Muscle layer of duodenum (tissue), 2 donors: ENCODE data around the gene VGLL2.

ENCODE experiments used
- H3K27ac ChIP-seq: one replicate; pipeline ENCODE4 v1.7.0; 2013; ENCODE audit warnings: mild to moderate bottlenecking, low read length
- H3K27me3 ChIP-seq: one replicate; pipeline ENCODE4 v1.7.0; 2013; ENCODE audit warnings: low read depth, mild to moderate bottlenecking, control low read depth, low read length
- H3K36me3 ChIP-seq, 2 donors: one replicate each; pipeline ENCODE4 v1.7.0; 2013; ENCODE audit warnings: low read length in 2 of 2, control low read depth in 1 of 2, mild to moderate bottlenecking in 1 of 2; ENCODE audit not compliant: insufficient read depth in 2 of 2, control insufficient read depth in 1 of 2
- H3K4me1 ChIP-seq, 2 donors: one replicate each; pipeline ENCODE4 v1.7.0; 2013; ENCODE audit warnings: low read length in 2 of 2, mild to moderate bottlenecking in 2 of 2, control low read depth in 1 of 2, moderate library complexity in 1 of 2; ENCODE audit not compliant: insufficient read depth in 2 of 2, control insufficient read depth in 1 of 2
- H3K4me3 ChIP-seq, 2 donors: one replicate each; pipeline ENCODE4 v1.7.0; 2013; ENCODE audit warnings: low read length in 2 of 2, low read depth in 1 of 2, mild to moderate bottlenecking in 1 of 2
- H3K9me3 ChIP-seq, 2 donors: one replicate each; pipeline ENCODE4 v1.7.0; 2013; ENCODE audit warnings: low read length in 2 of 2, control low read depth in 1 of 2, mild to moderate bottlenecking in 1 of 2; ENCODE audit not compliant: control insufficient read depth in 1 of 2
- donor health status: healthy.

VGLL2 gene

DNA sequence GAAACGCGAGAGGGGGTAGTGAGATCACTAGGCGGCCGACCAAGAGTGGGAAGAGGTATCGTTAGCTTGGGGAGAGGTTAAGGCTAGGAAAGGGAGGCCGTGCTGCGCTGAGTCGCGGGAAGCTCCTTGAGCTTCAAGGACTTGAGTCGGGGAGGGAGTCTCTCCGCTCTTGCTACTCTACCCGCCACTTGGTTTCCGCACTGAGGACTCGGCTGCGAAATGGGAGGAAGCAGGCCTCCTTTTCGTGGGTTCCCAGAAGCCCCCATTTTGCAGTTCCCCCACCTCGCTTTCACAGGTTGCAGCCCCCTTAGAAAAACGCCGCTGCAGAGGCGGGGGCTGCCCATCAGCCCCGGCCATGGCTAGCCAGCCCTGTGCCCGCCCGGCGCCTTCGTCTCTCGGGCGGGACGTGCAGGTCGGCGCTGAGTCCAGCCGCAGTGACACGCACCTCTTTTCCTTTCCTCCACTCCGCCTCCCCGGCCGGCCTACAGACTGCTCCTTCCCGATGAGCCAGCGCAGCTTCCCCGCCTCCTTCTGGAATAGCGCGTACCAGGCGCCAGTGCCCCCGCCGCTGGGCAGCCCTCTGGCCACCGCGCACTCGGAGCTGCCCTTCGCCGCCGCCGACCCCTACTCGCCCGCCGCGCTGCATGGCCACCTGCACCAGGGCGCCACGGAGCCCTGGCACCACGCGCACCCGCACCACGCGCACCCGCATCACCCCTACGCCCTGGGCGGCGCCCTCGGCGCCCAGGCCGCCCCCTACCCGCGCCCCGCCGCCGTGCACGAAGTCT, 4.9 kb downstream of the VGLL2 start:
- H3K27ac ChIP-seq, result no peak overlapping the region
- no peaks in the 10 kb centered on the region for H3K36me3 ChIP-seq
- peaks cover 0 to 8% of the 10 kb centered on the region in 2 donors for H3K9me3 ChIP-seq
- H3K4me3 ChIP-seq, result peak overlapping the region in 1 of 2 donors; percentile 55
- peaks cover 0 to 21% of the 10 kb centered on the region in 2 donors for H3K4me1 ChIP-seq
- peaks cover 53% of the 10 kb centered on the region for H3K27me3 ChIP-seq

DNA sequence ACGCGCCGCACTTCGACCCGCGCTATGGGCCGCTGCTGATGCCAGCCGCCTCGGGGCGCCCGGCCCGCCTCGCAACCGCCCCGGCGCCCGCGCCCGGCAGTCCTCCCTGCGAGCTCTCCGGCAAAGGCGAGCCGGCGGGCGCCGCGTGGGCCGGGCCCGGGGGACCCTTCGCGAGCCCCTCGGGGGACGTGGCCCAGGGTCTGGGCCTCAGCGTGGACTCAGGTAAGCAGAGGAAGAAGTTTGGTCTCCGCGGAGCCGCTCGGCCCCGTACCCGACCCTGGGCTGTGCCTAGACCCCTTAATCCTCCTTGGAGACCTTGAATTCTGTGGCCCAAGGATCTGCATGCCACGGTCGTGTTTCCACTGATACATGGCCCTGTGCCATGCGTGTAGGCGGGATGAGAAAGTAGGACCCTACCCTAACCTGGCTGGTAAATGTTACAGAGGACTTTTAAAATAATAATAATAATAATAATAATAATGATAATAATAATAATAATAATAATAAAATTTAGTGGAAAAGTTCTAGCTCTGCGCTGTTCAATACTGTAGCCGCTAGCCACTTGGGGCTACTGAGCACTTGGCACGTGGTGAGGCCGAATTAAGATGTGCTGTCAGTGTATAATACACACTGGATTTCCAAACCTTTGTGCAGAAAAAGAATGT, 5.6 kb downstream of the VGLL2 start:
- peaks cover 0 to 16% of the 10 kb centered on the region in 2 donors for H3K4me1 ChIP-seq
- peak overlapping the region in 1 of 2 donors; percentile 55 for H3K4me3 ChIP-seq
- H3K36me3 ChIP-seq, result no peaks in the 10 kb centered on the region
- H3K27ac ChIP-seq, result no peak overlapping the region
- H3K27me3 ChIP-seq, result peaks cover 54% of the 10 kb centered on the region
- H3K9me3 ChIP-seq, result peaks cover 0 to 8% of the 10 kb centered on the region in 2 donors

GRCh38 chr6:117272032-117272866, 6.9 kb downstream of the VGLL2 start:
- Histone ChIP-seq H3K36me3 (no peaks in the 10 kb centered on the region), H3K9me3 (peaks cover 0 to 8% of the 10 kb centered on the region in 2 donors), H3K4me3 (no peak overlapping the region), H3K27ac (no peak overlapping the region), H3K4me1 (peaks cover 0 to 10% of the 10 kb centered on the region in 2 donors), H3K27me3 (peaks cover 41% of the 10 kb centered on the region)

GRCh38 chr6:117272891-117273290, 7.5 kb downstream of the VGLL2 start:
- Histone ChIP-seq H3K27me3 (peaks cover 35% of the 10 kb centered on the region), H3K27ac (no peak overlapping the region), H3K36me3 (no peaks in the 10 kb centered on the region), H3K9me3 (peaks cover 0 to 8% of the 10 kb centered on the region in 2 donors), H3K4me1 (peaks cover 0 to 10% of the 10 kb centered on the region in 2 donors), H3K4me3 (no peak overlapping the region)

GRCh38 chr6:117275205-117275604, 9.8 kb downstream of the VGLL2 start:
- Histone ChIP-seq H3K36me3 (no peaks in the 10 kb centered on the region), H3K27ac (no peak overlapping the region), H3K4me1 (peaks cover 0 to 5% of the 10 kb centered on the region in 2 donors), H3K27me3 (peaks cover 12% of the 10 kb centered on the region), H3K9me3 (no peaks in the 10 kb centered on the region), H3K4me3 (no peak overlapping the region)

GRCh38 chr6:117275711-117276110, 10.4 kb downstream of the VGLL2 start:
- Histone ChIP-seq H3K27ac (no peak overlapping the region), H3K9me3 (no peaks in the 10 kb centered on the region), H3K4me1 (no peaks in the 10 kb centered on the region), H3K36me3 (no peaks in the 10 kb centered on the region), H3K4me3 (no peak overlapping the region), H3K27me3 (peaks cover 11% of the 10 kb centered on the region)

- no peak overlapping the region for H3K4me3 ChIP-seq
- H3K4me1 ChIP-seq, result no peaks in the 10 kb centered on the region
- no peaks in the 10 kb centered on the region for H3K36me3 ChIP-seq
- H3K27me3 ChIP-seq, result peaks cover 11% of the 10 kb centered on the region
- no peak overlapping the region for H3K27ac ChIP-seq
- H3K9me3 ChIP-seq, result no peaks in the 10 kb centered on the region
These were observed 11.5 kb downstream of the VGLL2 start for GRCh38 chr6:117276778-117277316.

DNA sequence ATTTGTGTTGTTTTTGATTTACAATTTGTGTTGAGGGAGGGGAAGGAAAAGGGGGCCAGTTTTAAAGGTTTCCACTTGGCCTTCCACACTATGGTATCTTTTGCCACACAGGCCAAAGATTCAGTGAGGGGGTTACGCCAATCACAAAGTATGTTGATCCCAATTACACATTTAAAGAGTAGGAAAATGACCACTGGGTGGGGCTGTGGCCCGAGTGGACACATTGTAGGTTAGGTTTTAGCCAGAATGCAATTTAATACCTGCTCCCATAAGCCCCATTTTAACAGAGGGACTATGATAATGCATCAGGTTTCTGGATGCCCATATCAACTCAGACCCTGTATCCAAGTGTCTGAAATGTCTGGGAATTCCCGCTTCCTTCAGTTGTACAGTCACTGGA, 15.6 kb downstream of the VGLL2 start:
- no peak overlapping the region for H3K4me3 ChIP-seq
- no peak overlapping the region for H3K27ac ChIP-seq
- no peaks in the 10 kb centered on the region for H3K36me3 ChIP-seq
- H3K9me3 ChIP-seq, result no peaks in the 10 kb centered on the region
- H3K4me1 ChIP-seq, result no peaks in the 10 kb centered on the region
- H3K27me3 ChIP-seq, result no peaks in the 10 kb centered on the region

- H3K36me3 ChIP-seq, result no peaks in the 10 kb centered on the region
- H3K27ac ChIP-seq, result no peak overlapping the region
- no peaks in the 10 kb centered on the region for H3K27me3 ChIP-seq
- H3K9me3 ChIP-seq, result no peaks in the 10 kb centered on the region
- no peak overlapping the region for H3K4me3 ChIP-seq
- H3K4me1 ChIP-seq, result peaks cover 0 to 4% of the 10 kb centered on the region in 2 donors
These were observed 22.8 kb downstream of the VGLL2 start for GRCh38 chr6:117288083-117288715.

DNA sequence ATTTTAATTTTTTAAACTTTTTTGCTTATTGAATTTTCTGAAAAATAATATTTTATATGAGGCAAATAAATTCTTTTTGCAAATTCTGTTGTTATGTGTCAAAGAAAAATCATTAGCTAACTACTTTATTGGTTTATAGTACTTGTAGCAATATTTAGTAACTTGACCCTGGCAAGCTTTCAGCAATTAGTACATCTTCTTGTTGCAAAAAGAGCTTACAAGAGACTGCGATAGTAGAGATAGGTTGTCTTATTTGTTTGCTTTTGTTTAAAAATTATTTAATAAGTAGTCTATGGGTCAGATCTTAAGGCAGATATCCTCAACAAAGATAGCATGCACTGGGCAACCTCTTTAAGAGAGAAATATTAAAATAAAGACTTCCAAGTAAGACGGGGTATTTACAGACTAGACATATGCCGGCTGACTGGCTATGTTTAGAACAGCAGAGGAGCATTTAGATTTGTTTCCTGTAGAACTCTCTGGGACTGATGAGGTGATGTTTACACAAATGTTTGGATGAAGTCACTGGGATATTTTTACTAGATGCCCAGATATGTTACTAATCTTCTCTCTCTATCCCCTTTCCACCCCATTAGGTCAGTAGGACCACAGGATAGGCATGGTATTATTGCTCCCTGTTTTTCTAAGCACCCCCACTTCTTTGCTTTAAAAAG, 25.0 kb downstream of the VGLL2 start:
- no peak overlapping the region for H3K27ac ChIP-seq
- H3K4me3 ChIP-seq, result no peak overlapping the region
- H3K4me1 ChIP-seq, result peaks cover 0 to 4% of the 10 kb centered on the region in 2 donors

More for the DNA sequence above, 25.0 kb downstream of the VGLL2 start:
- Histone ChIP-seq H3K36me3 (no peaks in the 10 kb centered on the region), H3K9me3 (no peaks in the 10 kb centered on the region), H3K27me3 (no peaks in the 10 kb centered on the region)
